GM12878 (cell line): ENCODE measurements around the gene S100A2. TPM values are rescaled to one million over a fixed set of nuclear protein-coding genes. Genes with fewer than 3 reads are reported as not detected.

Experiments used
- ATAC-seq: fragments of 200-7000 bp; cut with Tn5 transposase; 3 replicates; pipeline ENCODE4 v1.9.1; 2020; ENCODE audit warnings: mild to moderate bottlenecking, moderate library complexity
- BruUV-seq: library from RNA; stranded (reverse); fragments of 400-500 nt; replicated peaks from 2 replicates; lab custom pipeline; 2021; lab: Mats Ljungman, UMichigan
- CTCF ChIA-PET: fragments of 300-600 bp; sonication (Branson Sonifier 250); formaldehyde crosslinking; extraction: SDS; loops from one replicate; lab custom pipeline; 2021; ENCODE audit warnings: inconsistent platforms; lab: Yijun Ruan, JAX
- POLR2A ChIA-PET: fragments of 350-600 bp; formaldehyde crosslinking; extraction: SDS; loops from one replicate; lab custom pipeline; 2021; ENCODE audit warnings: inconsistent platforms; lab: Charles Lee
- RAD21 ChIA-PET: fragments of 300-600 bp; sonication (Branson Sonifier 250); formaldehyde crosslinking; loops from one replicate; lab custom pipeline; 2023; ENCODE audit warnings: antibody characterized with exemption; ENCODE audit not compliant: unreplicated experiment; lab: Charles Lee
- SMC1A ChIA-PET: fragments of 300-600 bp; sonication (Branson Sonifier 250); formaldehyde crosslinking; loops from one replicate; lab custom pipeline; 2023; ENCODE audit not compliant: unreplicated experiment, uncharacterized antibody; lab: Charles Lee
- DNase-seq: peaks from one replicate; pipeline ENCODE4 v3.0.0-alpha.2; 2011; ENCODE audit warnings: low read depth, low spot score
- FAIRE-seq: peaks from 3 replicates; lab custom pipeline; 2011; peaks lifted over from hg19 to GRCh38; lab: Jason Lieb, UNC
- H2AFZ ChIP-seq: 2 replicates; pipeline ENCODE4 v1.6.0; 2011; ENCODE audit warnings: low read depth, low read length, control low read depth; ENCODE audit not compliant: control insufficient read depth
- H3K27ac ChIP-seq: 2 replicates; pipeline ENCODE4 v1.5.1; 2011; ENCODE audit warnings: control low read depth; ENCODE audit not compliant: control insufficient read depth, insufficient read depth
- H3K27me3 ChIP-seq, 2 experiments: replicated peaks in 1 of 2; 2 replicates each; pipeline versions ENCODE4 v1.6.0 to v1.6.1; 2011; ENCODE audit warnings: low read length in 1 of 2; ENCODE audit not compliant: control insufficient read depth in 2 of 2, insufficient read depth in 2 of 2
- H3K36me3 ChIP-seq, 2 experiments: 2 replicates each; pipeline ENCODE4 v1.5.1; 2011; ENCODE audit warnings: low read length in 1 of 2; ENCODE audit not compliant: control insufficient read depth in 2 of 2, insufficient read depth in 2 of 2
- H3K4me1 ChIP-seq: 2 replicates; pipeline ENCODE4 v1.6.1; 2011; ENCODE audit warnings: mild to moderate bottlenecking, low read length, moderate library complexity, mixed read lengths; ENCODE audit not compliant: control insufficient read depth, insufficient read depth
- H3K4me2 ChIP-seq: 2 replicates; pipeline ENCODE4 v1.6.0; 2011; ENCODE audit warnings: control low read depth; ENCODE audit not compliant: control insufficient read depth, insufficient read depth
- H3K4me3 ChIP-seq: fragments of 200-600 bp; sonication (generic); 2 replicates; pipeline ENCODE4 v1.5.1; 2016
- H3K79me2 ChIP-seq: 2 replicates; pipeline ENCODE4 v1.6.0; 2011; ENCODE audit warnings: low read length; ENCODE audit not compliant: control insufficient read depth, insufficient read depth
- H3K9ac ChIP-seq: 2 replicates; pipeline ENCODE4 v1.8.0; 2011; ENCODE audit warnings: low read length, control low read depth, mixed read lengths; ENCODE audit not compliant: control insufficient read depth, insufficient read depth
- H3K9me3 ChIP-seq: replicated peaks from 3 replicates; pipeline ENCODE4 v1.5.1; 2011; ENCODE audit warnings: mild to moderate bottlenecking, low read length; ENCODE audit not compliant: control insufficient read depth, insufficient read depth
- H4K20me1 ChIP-seq: 2 replicates; pipeline ENCODE4 v1.6.0; 2011; ENCODE audit not compliant: control insufficient read depth, insufficient read depth
- NBN ChIP-seq: fragments of 450-650 bp; IDR thresholded peaks from 2 replicates; pipeline ENCODE4 v1.6.1; 2016
- NR2F1 ChIP-seq: fragments of 450-650 bp; conservative IDR thresholded peaks from 2 replicates; pipeline ENCODE4 v1.6.1; 2017; ENCODE audit warnings: mild to moderate bottlenecking
- PAX5 ChIP-seq: IDR thresholded peaks from 2 replicates; pipeline ENCODE4 v1.6.1; 2011; ENCODE audit warnings: low read depth, low read length, borderline replicate concordance
- SP1 ChIP-seq: IDR thresholded peaks from one replicate; pipeline ENCODE4 v1.6.1; 2011; ENCODE audit warnings: low read depth, low read length
- WGBS: methylation state at CpG from one replicate; pipeline ENCODE4 v1.1.6; 2016; ENCODE audit warnings: low lambda C conversion rate; ENCODE audit not compliant: insufficient replicate concordance, insufficient coverage; ENCODE audit errors: missing lambda C conversion rate; 5-methylcytosine and 5-hydroxymethylcytosine counted together
- in situ Hi-C: fragments of 300-500 bp; cut with MboI; formaldehyde crosslinking; loops from 9 replicates; pipeline ENCODE4 v1.14.3; 2018; ENCODE audit warnings: mixed read lengths
- intact Hi-C: fragments of 100-400 bp; cut with micrococcal nuclease; formaldehyde crosslinking; loops from one replicate; pipeline ENCODE4 v1.14.2; 2022; ENCODE audit not compliant: unreplicated experiment
- polyA plus RNA-seq, 11 experiments: library from polyadenylated mRNA; depleted of rRNA in 4 of 11; unstranded in 6 of 11; stranded (reverse) in 5 of 11; fragments of >200 nt; fragmentation: Nextera tagmentation in 4 of 11; fragmentation: Illumina TruSeq in 1 of 11; extraction: Ambion mirVana in 4 of 11; extraction: Trizol in 1 of 11; gene quantifications; 1 replicate in 1 of 11; 2 replicates in 10 of 11; pipeline versions ENCODE4 v1.2.1 to v1.2.3, GENCODE V29; 2011 to 2016; ENCODE audit warnings: inconsistent platforms in 2 of 11, missing spikeins in 2 of 11, low read depth in 1 of 11
- total RNA-seq, 4 experiments: library from RNA; depleted of rRNA in 3 of 4; stranded (reverse); fragments of >200 nt in 3 of 4; fragmentation: Illumina TruSeq in 1 of 4; extraction: Trizol in 1 of 4; gene quantifications; 2 replicates each; pipeline versions ENCODE4 v1.2.1 to v1.2.3, GENCODE V29; 2013 to 2021
- TF ChIP-seq, protein P1 (sequence below): IDR thresholded peaks from 2 replicates; pipeline ENCODE4 v1.6.1; 2012; ENCODE audit warnings: mild to moderate bottlenecking, low read depth, low read length
- TF ChIP-seq, protein P2 (sequence below): fragments of 450-650 bp; IDR thresholded peaks from 2 replicates; pipeline ENCODE4 v1.6.1; 2017; ENCODE audit warnings: mild to moderate bottlenecking, low read depth, inconsistent platforms; ENCODE audit not compliant: poor library complexity, severe bottlenecking
- TF ChIP-seq, protein P3 (sequence below): fragments of 450-650 bp; IDR thresholded peaks from 2 replicates; pipeline ENCODE4 v1.6.1; 2016; ENCODE audit warnings: mild to moderate bottlenecking

Gene S100A2
- total and polyA plus RNA-seq, 10 of the 15 experiments (the other 5 are each of a cell fraction or from before 2014, with no cell fraction given) = 0.11 to 1.5 (median 0.59) TPM; not detected in 2

DNA sequence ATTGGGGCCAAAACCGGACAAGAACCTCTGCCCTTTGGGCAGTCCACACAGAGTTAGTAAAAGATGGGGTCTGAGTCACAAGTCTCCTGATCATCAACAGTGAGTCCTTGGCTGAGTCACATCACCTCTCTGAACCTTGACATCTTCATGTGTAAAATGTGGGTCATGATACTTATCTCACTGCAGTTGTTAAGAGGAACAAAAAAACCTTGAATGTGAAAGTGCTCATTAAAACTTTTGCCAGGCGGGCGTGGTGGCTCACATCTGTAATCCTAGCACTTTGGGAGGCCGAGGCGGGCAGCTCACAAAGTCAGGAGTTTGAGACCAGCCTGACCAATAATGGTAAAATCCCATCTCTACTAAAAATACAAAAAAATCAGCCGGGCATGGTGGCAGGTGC lies 31.6 kb upstream of the S100A2 start:
- ChIA-PET SMC1A (interaction anchor here (1.9 to 3.5 kb wide), 3 partner anchors 18 to 24 kb away, joined by 6 to 12 read pairs (median 12); partner anchors contain the start of gene S100A14), CTCF (interaction anchor here (0.9 to 2.8 kb wide), 4 partner anchors 19 to 62 kb away, joined by 3 to 9 read pairs (median 6); partner anchors contain the start of genes S100A13 and S100A14)

DNA sequence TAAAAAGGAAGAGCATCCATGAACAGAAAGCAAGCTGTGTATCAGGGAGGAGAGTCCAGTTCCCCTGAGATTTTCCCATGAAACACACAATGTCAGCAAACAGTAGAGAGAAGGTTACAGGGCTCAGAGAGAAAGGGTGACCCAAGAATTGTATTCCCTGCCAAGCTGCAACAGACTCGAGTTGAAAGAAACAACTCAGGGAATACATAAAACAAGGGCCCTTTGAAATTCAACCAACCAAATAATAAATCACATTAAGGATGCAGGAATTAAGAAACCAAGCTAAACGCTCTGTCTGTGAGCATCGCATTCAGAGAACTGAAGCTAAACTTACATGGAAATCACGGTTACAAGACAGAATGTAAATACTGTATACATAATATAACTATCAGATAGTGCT lies 27.1 kb upstream of the S100A2 start:
- Histone ChIP-seq H3K4me2 (no peak overlapping the region), H3K27me3 (no peaks in the 10 kb centered on the region), H3K4me1 (peaks cover 7% of the 10 kb centered on the region), H3K9ac (no peak overlapping the region), H3K79me2 (no peaks in the 10 kb centered on the region), H2AFZ (no peak overlapping the region), H3K4me3 (no peak overlapping the region), H4K20me1 (no peaks in the 10 kb centered on the region), H3K36me3 (no peaks in the 10 kb centered on the region), H3K9me3 (no peaks in the 10 kb centered on the region), H3K27ac (no peak overlapping the region)
- in situ Hi-C loops (no loop called here), intact Hi-C loops (no loop called here)
- RAD21 ChIA-PET = no interaction called here
- POLR2A ChIA-PET = no interaction called here
- ATAC-seq (no peak), FAIRE-seq (no peak), DNase-seq (no peak)
- BruUV-seq = no TSS peak
- CTCF ChIA-PET = interaction anchor here (0.7 to 2.1 kb wide), 7 partner anchors 15 to 98 kb away, joined by 3 to 6 read pairs (median 3); partner anchors contain the start of genes S100A13 and S100A14
- SMC1A ChIA-PET = interaction anchor here (1.3 to 2.3 kb wide), 5 partner anchors 15 to 247 kb away, joined by 3 to 8 read pairs (median 3); partner anchors contain the start of genes CHTOP and S100A14
- 54% methylated on average over 4 of the region's 4 CpGs for WGBS
- TF ChIP-seq, protein P1, sequence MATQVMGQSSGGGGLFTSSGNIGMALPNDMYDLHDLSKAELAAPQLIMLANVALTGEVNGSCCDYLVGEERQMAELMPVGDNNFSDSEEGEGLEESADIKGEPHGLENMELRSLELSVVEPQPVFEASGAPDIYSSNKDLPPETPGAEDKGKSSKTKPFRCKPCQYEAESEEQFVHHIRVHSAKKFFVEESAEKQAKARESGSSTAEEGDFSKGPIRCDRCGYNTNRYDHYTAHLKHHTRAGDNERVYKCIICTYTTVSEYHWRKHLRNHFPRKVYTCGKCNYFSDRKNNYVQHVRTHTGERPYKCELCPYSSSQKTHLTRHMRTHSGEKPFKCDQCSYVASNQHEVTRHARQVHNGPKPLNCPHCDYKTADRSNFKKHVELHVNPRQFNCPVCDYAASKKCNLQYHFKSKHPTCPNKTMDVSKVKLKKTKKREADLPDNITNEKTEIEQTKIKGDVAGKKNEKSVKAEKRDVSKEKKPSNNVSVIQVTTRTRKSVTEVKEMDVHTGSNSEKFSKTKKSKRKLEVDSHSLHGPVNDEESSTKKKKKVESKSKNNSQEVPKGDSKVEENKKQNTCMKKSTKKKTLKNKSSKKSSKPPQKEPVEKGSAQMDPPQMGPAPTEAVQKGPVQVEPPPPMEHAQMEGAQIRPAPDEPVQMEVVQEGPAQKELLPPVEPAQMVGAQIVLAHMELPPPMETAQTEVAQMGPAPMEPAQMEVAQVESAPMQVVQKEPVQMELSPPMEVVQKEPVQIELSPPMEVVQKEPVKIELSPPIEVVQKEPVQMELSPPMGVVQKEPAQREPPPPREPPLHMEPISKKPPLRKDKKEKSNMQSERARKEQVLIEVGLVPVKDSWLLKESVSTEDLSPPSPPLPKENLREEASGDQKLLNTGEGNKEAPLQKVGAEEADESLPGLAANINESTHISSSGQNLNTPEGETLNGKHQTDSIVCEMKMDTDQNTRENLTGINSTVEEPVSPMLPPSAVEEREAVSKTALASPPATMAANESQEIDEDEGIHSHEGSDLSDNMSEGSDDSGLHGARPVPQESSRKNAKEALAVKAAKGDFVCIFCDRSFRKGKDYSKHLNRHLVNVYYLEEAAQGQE = no peak
- TF ChIP-seq, protein P2, sequence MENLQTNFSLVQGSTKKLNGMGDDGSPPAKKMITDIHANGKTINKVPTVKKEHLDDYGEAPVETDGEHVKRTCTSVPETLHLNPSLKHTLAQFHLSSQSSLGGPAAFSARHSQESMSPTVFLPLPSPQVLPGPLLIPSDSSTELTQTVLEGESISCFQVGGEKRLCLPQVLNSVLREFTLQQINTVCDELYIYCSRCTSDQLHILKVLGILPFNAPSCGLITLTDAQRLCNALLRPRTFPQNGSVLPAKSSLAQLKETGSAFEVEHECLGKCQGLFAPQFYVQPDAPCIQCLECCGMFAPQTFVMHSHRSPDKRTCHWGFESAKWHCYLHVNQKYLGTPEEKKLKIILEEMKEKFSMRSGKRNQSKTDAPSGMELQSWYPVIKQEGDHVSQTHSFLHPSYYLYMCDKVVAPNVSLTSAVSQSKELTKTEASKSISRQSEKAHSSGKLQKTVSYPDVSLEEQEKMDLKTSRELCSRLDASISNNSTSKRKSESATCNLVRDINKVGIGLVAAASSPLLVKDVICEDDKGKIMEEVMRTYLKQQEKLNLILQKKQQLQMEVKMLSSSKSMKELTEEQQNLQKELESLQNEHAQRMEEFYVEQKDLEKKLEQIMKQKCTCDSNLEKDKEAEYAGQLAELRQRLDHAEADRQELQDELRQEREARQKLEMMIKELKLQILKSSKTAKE = no peak
- TF ChIP-seq, protein P3, sequence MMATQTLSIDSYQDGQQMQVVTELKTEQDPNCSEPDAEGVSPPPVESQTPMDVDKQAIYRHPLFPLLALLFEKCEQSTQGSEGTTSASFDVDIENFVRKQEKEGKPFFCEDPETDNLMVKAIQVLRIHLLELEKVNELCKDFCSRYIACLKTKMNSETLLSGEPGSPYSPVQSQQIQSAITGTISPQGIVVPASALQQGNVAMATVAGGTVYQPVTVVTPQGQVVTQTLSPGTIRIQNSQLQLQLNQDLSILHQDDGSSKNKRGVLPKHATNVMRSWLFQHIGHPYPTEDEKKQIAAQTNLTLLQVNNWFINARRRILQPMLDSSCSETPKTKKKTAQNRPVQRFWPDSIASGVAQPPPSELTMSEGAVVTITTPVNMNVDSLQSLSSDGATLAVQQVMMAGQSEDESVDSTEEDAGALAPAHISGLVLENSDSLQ = no peak
- TF ChIP-seq NBN (no peak), SP1 (no peak)

More for the DNA sequence above, 31.6 kb upstream of the S100A2 start:
- 75% methylated on average over 6 of the region's 6 CpGs for WGBS
- no peaks in the 10 kb centered on the region for H3K36me3 ChIP-seq
- H2AFZ ChIP-seq = no peak overlapping the region
- no peaks in the 10 kb centered on the region for H3K27me3 ChIP-seq
- in situ Hi-C loops = no loop called here
- no peaks in the 10 kb centered on the region for H3K9me3 ChIP-seq
- H3K4me1 ChIP-seq = peaks cover 22% of the 10 kb centered on the region
- peak; percentile 18 for FAIRE-seq
- TF ChIP-seq NR2F1 (peak; percentile 48), PAX5 (no peak)
- POLR2A ChIA-PET = interaction anchor here (2.6 kb wide), 1 partner anchor 37 kb away, joined by 15 read pairs; the partner anchor contains the start of gene CHTOP
- H3K9ac ChIP-seq = no peak overlapping the region
- RAD21 ChIA-PET = interaction anchor here (1.8 kb wide), 1 partner anchor 30 kb away, joined by 8 read pairs; the partner anchor contains the start of gene S100A13
- DNase-seq = peak; percentile 15
- no peaks in the 10 kb centered on the region for H3K79me2 ChIP-seq
- H3K27ac ChIP-seq = no peak overlapping the region
- BruUV-seq = no TSS peak
- no peak overlapping the region for H3K4me3 ChIP-seq
- peak; percentile 28 for ATAC-seq
- intact Hi-C loops = no loop called here
- no peak overlapping the region for H3K4me2 ChIP-seq
- H4K20me1 ChIP-seq = no peaks in the 10 kb centered on the region
